Activated CD8-positive, alpha-beta memory T cell treated with anti-CD3 and anti-CD28 coated beads, Interleukin-2, amount 10 ng/mL, durations not matched to agents 7 days and 5 days (primary cell): ENCODE results near the gene RHCE. TPM values are rescaled to one million over a fixed set of nuclear protein-coding genes. Genes with fewer than 3 reads are reported as not detected.
"Not testable (repeated sequence)": the region's sequence is repeated elsewhere in the genome, so short reads cannot be mapped to it uniquely, and the experiment has no call there.

Experiments
- ATAC-seq: fragments of 150-1000 bp; cut with Tn5 transposase; one replicate; pipeline ENCODE4 v1.10.0; 2021; ENCODE audit warnings: moderate library complexity
- CTCF ChIA-PET: fragments of 350-600 bp; sonication (Branson Sonifier 250); formaldehyde crosslinking; loops from one replicate; lab custom pipeline; 2021; ENCODE audit warnings: antibody characterized with exemption; lab: Charles Lee
- DNase-seq: peaks from one replicate; pipeline ENCODE4 v3.0.0-alpha.2; 2020
- H3K27ac Mint-ChIP-seq: one replicate; pipeline ENCODE4 v1.8.0; 2021; ENCODE audit warnings: mild to moderate bottlenecking, mixed read lengths
- H3K27me3 Mint-ChIP-seq: one replicate; pipeline ENCODE4 v1.8.0; 2021; ENCODE audit warnings: mixed read lengths
- H3K36me3 Mint-ChIP-seq: one replicate; pipeline ENCODE4 v1.8.0; 2021; ENCODE audit warnings: mild to moderate bottlenecking, mixed read lengths
- H3K4me1 Mint-ChIP-seq: one replicate; pipeline ENCODE4 v1.8.0; 2021; ENCODE audit warnings: mixed read lengths
- H3K4me3 Mint-ChIP-seq: one replicate; pipeline ENCODE4 v1.8.0; 2021; ENCODE audit warnings: mild to moderate bottlenecking, moderate library complexity, mixed read lengths
- H3K9me3 Mint-ChIP-seq: one replicate; pipeline ENCODE4 v1.8.0; 2022; ENCODE audit warnings: low read depth, mixed read lengths
- total RNA-seq, 2 experiments: library from RNA; stranded (reverse); gene quantifications; one replicate each; pipeline ENCODE4 v1.2.3, GENCODE V29; 2021

The RHCE gene
- total RNA-seq, 2 experiments from 2014 or later, result not detected

DNA sequence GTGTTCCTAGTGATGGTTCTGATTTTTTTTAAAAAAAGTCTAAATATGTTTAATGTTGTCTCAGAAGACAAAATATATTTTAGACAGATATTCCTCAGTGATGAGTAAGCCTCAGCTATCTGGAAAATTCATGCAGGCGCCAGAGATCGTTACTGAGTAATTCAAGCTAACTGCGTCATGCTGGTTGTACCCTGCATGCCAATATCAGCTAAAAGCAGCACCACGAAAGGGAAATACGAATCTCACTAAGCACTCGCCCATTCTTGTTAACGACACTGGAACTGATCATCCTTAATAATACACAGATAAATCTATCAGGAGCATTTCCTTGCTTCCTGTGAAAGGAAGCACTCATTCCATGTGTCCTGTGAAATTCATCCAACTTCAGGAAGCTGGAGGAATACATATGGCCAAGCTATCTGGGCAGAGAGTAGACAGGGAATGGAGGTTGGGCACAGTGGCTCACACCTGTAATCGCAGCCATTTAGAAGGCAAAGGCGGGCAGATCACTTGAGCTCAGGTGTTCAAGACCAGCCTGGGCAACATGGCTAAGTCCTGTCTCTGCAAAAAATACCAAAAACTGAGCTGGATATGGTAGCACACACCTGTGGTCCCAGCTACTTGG is 100.2 kb downstream of the RHCE start:
- DNase-seq, ATAC-seq, CTCF ChIA-PET, H3K9me3 Mint-ChIP-seq, H3K4me3 Mint-ChIP-seq, H3K4me1 Mint-ChIP-seq, H3K27ac Mint-ChIP-seq, H3K27me3 Mint-ChIP-seq, H3K36me3 Mint-ChIP-seq: not testable (repeated sequence)

DNA sequence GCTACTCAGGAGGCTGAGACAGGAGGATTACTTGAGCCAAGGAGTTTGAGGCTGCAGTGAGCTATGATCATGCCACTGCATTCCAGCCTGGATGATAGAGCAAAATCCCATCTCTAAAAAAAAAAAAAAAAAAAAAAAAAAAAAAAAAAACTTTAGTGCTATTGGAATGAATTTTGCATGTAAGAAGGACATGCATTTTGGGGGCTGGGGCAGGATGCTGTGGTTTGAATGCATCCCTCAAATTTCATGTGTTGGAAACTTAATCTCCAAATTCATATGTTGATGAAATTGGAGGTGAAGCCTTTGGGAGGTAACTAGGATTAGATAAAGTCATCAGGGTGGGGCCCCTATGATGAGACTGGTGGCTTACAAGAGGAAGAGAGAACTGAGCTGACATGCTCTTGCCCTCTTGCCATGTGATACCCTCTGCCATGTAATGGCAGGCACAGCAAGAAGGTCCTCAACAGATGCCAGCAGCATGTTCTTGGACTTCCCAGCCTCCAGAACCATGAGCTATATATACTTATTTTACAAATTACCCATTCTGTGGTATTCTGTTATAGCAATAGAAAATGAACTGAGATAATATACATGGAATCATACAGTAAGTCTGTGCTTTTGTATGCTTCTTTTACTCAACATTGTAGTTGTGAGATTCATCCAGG is 107.7 kb downstream of the RHCE start:
- ATAC-seq, DNase-seq, H3K27me3 Mint-ChIP-seq, CTCF ChIA-PET, H3K27ac Mint-ChIP-seq, H3K4me3 Mint-ChIP-seq, H3K9me3 Mint-ChIP-seq, H3K4me1 Mint-ChIP-seq: not testable (repeated sequence)
- H3K36me3 Mint-ChIP-seq, result peaks cover 11% of the 10 kb centered on the region

Other genes with a start within 250 kb of the RHCE start
- gene SYF2, start 188.3 kb downstream of the RHCE start, total RNA-seq, result 10 to 100 TPM; 33.0 to 33.8 TPM
- gene RSRP1, start 173.4 kb downstream of the RHCE start, total RNA-seq, result 100 to 1,000 TPM; 160 to 240 TPM
- gene RHD, start 148.3 kb downstream of the RHCE start, total RNA-seq, result not detected
- 100 to 1,000 TPM; 130 to 162 TPM for gene TMEM50A, start 82.5 kb downstream of the RHCE start, total RNA-seq
- gene MACO1, start 10.1 kb upstream of the RHCE start, total RNA-seq, result 10 to 100 TPM; 13.0 to 15.7 TPM
- gene LDLRAP1, start 122.8 kb upstream of the RHCE start, total RNA-seq, result 10 to 100 TPM in 1 of 2 experiments, 1 to 10 TPM in 1; 4.9 to 11.0 TPM
- gene MAN1C1, start 196.0 kb upstream of the RHCE start, total RNA-seq, result 10 to 100 TPM; 15.5 to 20.0 TPM